HepG2 (cell line): ENCODE data around the gene TMEM108.

Experiments
- ARHGAP35 ChIP-seq: sonication (generic); formaldehyde crosslinking; IDR thresholded peaks from 2 replicates; pipeline ENCODE4 v1.9.0; 2022; ENCODE audit warnings: mild to moderate bottlenecking, inconsistent platforms, moderate library complexity, missing genetic modification reagents, borderline replicate concordance
- MTA3 ChIP-seq: sonication (generic); formaldehyde crosslinking; IDR thresholded peaks from 2 replicates; pipeline ENCODE4 v1.4.0; 2020; ENCODE audit warnings: missing genetic modification reagents
- ZNF224 ChIP-seq: sonication (generic); formaldehyde crosslinking; IDR thresholded peaks from 2 replicates; pipeline ENCODE4 v1.5.0; 2020; ENCODE audit warnings: mild to moderate bottlenecking, missing genetic modification reagents
- TF ChIP-seq, protein P1 (sequence below): sonication (generic); formaldehyde crosslinking; IDR thresholded peaks from 2 replicates; pipeline ENCODE4 v1.4.0; 2020; ENCODE audit warnings: missing genetic modification reagents

- TF ChIP-seq ZNF224 (CRISPR knock-in tag): no peak
- TF ChIP-seq, protein P1, sequence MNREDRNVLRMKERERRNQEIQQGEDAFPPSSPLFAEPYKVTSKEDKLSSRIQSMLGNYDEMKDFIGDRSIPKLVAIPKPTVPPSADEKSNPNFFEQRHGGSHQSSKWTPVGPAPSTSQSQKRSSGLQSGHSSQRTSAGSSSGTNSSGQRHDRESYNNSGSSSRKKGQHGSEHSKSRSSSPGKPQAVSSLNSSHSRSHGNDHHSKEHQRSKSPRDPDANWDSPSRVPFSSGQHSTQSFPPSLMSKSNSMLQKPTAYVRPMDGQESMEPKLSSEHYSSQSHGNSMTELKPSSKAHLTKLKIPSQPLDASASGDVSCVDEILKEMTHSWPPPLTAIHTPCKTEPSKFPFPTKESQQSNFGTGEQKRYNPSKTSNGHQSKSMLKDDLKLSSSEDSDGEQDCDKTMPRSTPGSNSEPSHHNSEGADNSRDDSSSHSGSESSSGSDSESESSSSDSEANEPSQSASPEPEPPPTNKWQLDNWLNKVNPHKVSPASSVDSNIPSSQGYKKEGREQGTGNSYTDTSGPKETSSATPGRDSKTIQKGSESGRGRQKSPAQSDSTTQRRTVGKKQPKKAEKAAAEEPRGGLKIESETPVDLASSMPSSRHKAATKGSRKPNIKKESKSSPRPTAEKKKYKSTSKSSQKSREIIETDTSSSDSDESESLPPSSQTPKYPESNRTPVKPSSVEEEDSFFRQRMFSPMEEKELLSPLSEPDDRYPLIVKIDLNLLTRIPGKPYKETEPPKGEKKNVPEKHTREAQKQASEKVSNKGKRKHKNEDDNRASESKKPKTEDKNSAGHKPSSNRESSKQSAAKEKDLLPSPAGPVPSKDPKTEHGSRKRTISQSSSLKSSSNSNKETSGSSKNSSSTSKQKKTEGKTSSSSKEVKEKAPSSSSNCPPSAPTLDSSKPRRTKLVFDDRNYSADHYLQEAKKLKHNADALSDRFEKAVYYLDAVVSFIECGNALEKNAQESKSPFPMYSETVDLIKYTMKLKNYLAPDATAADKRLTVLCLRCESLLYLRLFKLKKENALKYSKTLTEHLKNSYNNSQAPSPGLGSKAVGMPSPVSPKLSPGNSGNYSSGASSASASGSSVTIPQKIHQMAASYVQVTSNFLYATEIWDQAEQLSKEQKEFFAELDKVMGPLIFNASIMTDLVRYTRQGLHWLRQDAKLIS (CRISPR knock-in tag): no peak
- TF ChIP-seq ARHGAP35: no peak
- TF ChIP-seq MTA3 (CRISPR knock-in tag): no peak
These were observed 238.4 kb downstream of the TMEM108 start for GRCh38 chr3:133276594-133276993.
